Testis (tissue), 2 donors: ENCODE measurements around the gene VKORC1L1.
"Not testable (repeated sequence)": the region's sequence is repeated elsewhere in the genome, so short reads cannot be mapped to it uniquely, and the experiment has no call there.

ENCODE experiments used
- CTCF ChIP-seq, 3 experiments: fragments of 450-650 bp in 2 of 3; fragments of 200-600 bp in 1 of 3; sonication (generic) in 1 of 3; IDR thresholded peaks; one replicate each; pipeline ENCODE4 v1.5.1; 2016 to 2019; ENCODE audit warnings: antibody characterized with exemption in 3 of 3, mild to moderate bottlenecking in 2 of 3, moderate library complexity in 1 of 3
- POLR2A ChIP-seq: fragments of 450-650 bp; IDR thresholded peaks from one replicate; pipeline ENCODE4 v1.6.1; 2017; ENCODE audit warnings: antibody characterized with exemption, mild to moderate bottlenecking, moderate library complexity

DNA sequence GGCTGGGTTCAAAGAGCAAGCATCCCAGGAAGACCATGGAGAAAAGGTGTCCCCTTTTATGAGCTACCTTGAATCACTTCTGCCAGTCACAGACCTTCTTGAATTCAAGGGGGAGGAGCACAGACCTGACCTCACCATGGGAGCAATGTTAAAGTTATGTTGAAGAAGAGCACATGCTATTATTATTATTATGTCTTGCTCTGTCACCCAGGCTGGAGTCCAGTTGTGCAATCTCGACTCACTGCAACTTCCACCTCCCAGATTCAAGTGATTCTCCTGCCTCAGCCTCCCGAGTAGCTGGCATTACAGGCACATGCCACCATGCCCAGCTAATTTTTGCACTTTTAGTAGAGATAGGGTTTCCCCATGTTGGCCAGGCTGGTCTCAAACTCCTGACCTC, 5.2 kb upstream of the VKORC1L1 start:
- TF ChIP-seq CTCF (IDR thresholded peaks at IDR 0.05); POLR2A: not testable (repeated sequence)
